ENCODE measurements around the gene C2orf78. TPM values are rescaled to one million over a fixed set of nuclear protein-coding genes. Genes with fewer than 3 reads are reported as not detected.

The C2orf78 gene
- total RNA-seq, 1 experiment from 2014 or later, result 0.39 TPM

DNA sequence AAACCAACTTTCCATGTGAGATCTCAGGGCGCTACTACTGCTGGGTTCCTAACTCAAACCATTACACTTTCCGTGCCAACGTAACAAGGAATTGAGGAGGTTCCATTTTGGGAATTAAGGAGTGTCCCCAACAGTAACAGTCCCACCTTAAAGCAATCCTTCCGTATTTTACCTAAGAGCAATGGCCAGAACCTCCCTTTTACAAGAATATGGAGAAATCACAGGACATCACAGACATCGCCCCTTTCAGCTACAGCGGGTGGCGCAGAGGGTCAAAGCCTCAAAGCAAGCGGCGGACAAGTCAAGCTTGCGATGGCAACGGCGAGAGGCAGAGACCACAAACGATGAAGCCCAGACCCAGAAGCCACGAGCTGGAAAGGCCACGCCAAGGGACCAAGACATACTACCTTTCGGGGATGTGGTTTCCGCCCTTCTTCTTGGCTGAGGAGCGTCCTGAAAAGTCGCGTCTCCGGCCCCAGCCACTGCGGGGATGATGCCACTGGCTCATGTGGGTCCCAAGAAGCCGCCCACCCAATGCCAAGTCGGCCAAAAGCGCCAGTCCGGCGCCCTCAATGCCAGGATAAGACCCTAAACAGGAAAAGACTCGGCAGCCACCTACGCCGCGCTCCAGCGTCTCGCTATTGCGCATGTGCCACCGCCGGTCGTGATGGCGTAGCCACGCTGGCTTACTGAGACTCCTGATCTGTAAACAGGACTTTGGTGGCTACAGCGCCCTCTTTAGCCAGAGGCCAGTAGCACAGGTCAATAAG lies 4.3 kb upstream of the C2orf78 start, which contains the start of gene DUSP11 (continued):
- TF ChIP-seq CREM (CRISPR knock-in tag; IDR thresholded peaks at IDR 0.05) (no peak), TCF7 (CRISPR knock-in tag; IDR thresholded peaks at IDR 0.05; ENCODE audit: low read depth) (no peak), JUN (CRISPR knock-in tag; IDR thresholded peaks at IDR 0.05) (no peak), KAT7 (CRISPR knock-in tag; IDR thresholded peaks at IDR 0.05; ENCODE audit: borderline replicate concordance) (no peak), ZNF263 (CRISPR knock-in tag; IDR thresholded peaks at IDR 0.05; ENCODE audit: low read depth) (no peak), PRRX2 (CRISPR knock-in tag; IDR thresholded peaks at IDR 0.05) (no peak), FOXK1 (CRISPR knock-in tag; IDR thresholded peaks at IDR 0.05) (peak; percentile 99), ZNF416 (CRISPR knock-in tag; IDR thresholded peaks at IDR 0.05) (no peak), RELA (CRISPR knock-in tag; IDR thresholded peaks at IDR 0.05; ENCODE audit: borderline replicate concordance) (no peak), ZNF317 (CRISPR knock-in tag; IDR thresholded peaks at IDR 0.05; ENCODE audit: borderline replicate concordance, low read depth) (no peak), NR2C2 (CRISPR knock-in tag; IDR thresholded peaks at IDR 0.05) (no peak), ZNF219 (CRISPR knock-in tag; IDR thresholded peaks at IDR 0.05; ENCODE audit: borderline replicate concordance) (no peak), ZNF232 (CRISPR knock-in tag; IDR thresholded peaks at IDR 0.05) (no peak), IRF2 (CRISPR knock-in tag; IDR thresholded peaks at IDR 0.05; ENCODE audit: borderline replicate concordance, low read depth) (no peak), FOXP1 (CRISPR knock-in tag; IDR thresholded peaks at IDR 0.05; ENCODE audit: borderline replicate concordance) (peak; percentile 79; the same call in 1 of the 2 replicates), RORB (CRISPR knock-in tag; IDR thresholded peaks at IDR 0.05) (no peak), FOXJ3 (CRISPR knock-in tag; IDR thresholded peaks at IDR 0.05; ENCODE audit: borderline replicate concordance) (no peak), TEAD4 (CRISPR knock-in tag; IDR thresholded peaks at IDR 0.05) (no peak), NFATC4 (CRISPR knock-in tag; IDR thresholded peaks at IDR 0.05) (no peak)
- TF ChIP-seq, protein P1, sequence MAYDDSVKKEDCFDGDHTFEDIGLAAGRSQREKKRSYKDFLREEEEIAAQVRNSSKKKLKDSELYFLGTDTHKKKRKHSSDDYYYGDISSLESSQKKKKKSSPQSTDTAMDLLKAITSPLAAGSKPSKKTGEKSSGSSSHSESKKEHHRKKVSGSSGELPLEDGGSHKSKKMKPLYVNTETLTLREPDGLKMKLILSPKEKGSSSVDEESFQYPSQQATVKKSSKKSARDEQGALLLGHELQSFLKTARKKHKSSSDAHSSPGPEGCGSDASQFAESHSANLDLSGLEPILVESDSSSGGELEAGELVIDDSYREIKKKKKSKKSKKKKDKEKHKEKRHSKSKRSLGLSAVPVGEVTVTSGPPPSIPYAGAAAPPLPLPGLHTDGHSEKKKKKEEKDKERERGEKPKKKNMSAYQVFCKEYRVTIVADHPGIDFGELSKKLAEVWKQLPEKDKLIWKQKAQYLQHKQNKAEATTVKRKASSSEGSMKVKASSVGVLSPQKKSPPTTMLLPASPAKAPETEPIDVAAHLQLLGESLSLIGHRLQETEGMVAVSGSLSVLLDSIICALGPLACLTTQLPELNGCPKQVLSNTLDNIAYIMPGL (CRISPR knock-in tag; IDR thresholded peaks at IDR 0.05), result 0 out of 2 replicates have a peak, but pooled peaks have one; percentile 30
- TF ChIP-seq, protein P2, sequence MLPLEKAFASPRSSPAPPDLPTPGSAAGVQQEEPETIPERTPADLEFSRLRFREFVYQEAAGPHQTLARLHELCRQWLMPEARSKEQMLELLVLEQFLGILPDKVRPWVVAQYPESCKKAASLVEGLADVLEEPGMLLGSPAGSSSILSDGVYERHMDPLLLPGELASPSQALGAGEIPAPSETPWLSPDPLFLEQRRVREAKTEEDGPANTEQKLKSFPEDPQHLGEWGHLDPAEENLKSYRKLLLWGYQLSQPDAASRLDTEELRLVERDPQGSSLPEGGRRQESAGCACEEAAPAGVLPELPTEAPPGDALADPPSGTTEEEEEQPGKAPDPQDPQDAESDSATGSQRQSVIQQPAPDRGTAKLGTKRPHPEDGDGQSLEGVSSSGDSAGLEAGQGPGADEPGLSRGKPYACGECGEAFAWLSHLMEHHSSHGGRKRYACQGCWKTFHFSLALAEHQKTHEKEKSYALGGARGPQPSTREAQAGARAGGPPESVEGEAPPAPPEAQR (CRISPR knock-in tag; IDR thresholded peaks at IDR 0.05), result no peak
- TF ChIP-seq, protein P3, sequence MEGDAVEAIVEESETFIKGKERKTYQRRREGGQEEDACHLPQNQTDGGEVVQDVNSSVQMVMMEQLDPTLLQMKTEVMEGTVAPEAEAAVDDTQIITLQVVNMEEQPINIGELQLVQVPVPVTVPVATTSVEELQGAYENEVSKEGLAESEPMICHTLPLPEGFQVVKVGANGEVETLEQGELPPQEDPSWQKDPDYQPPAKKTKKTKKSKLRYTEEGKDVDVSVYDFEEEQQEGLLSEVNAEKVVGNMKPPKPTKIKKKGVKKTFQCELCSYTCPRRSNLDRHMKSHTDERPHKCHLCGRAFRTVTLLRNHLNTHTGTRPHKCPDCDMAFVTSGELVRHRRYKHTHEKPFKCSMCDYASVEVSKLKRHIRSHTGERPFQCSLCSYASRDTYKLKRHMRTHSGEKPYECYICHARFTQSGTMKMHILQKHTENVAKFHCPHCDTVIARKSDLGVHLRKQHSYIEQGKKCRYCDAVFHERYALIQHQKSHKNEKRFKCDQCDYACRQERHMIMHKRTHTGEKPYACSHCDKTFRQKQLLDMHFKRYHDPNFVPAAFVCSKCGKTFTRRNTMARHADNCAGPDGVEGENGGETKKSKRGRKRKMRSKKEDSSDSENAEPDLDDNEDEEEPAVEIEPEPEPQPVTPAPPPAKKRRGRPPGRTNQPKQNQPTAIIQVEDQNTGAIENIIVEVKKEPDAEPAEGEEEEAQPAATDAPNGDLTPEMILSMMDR (IDR thresholded peaks at IDR 0.05), result peak; percentile 86
- TF ChIP-seq, protein P4, sequence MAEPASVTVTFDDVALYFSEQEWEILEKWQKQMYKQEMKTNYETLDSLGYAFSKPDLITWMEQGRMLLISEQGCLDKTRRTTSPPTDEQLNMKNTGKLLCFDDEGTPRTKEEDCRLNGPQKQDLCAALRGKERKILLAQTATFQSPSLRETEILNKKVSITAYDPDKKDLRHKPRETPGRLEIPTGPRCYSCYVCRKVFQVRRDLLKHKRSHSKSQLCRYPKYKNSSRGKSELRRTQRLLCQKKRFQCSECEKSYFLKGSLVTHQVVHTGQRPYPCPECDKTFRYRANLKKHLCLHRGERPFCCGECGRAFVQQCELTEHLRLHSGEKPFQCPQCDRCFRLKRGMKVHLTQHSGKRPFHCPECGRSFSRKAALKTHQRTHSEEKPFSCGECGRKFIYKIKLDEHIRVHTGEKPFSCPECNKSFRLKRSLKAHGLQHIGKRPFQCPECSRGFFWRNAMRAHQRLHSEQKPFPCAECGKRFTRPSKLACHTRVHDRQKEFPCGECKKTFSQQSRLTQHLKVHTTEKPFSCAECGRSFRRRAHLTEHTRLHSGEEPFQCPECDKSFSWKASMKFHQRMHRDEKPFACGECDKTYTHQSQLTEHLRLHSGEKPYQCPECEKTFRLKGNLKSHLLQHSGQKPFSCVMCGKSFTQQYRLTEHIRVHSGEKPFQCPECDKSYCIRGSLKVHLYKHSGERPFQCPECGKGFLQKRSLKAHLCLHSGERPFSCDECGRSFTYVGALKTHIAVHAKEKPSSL (CRISPR knock-in tag; conservative IDR thresholded peaks at IDR 0.05), result no peak
- TF ChIP-seq, protein P5, sequence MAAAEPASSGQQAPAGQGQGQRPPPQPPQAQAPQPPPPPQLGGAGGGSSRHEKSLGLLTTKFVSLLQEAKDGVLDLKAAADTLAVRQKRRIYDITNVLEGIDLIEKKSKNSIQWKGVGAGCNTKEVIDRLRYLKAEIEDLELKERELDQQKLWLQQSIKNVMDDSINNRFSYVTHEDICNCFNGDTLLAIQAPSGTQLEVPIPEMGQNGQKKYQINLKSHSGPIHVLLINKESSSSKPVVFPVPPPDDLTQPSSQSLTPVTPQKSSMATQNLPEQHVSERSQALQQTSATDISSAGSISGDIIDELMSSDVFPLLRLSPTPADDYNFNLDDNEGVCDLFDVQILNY (CRISPR knock-in tag; IDR thresholded peaks at IDR 0.05), result no peak
- TF ChIP-seq, protein P6, sequence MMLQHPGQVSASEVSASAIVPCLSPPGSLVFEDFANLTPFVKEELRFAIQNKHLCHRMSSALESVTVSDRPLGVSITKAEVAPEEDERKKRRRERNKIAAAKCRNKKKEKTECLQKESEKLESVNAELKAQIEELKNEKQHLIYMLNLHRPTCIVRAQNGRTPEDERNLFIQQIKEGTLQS (CRISPR knock-in tag; conservative IDR thresholded peaks at IDR 0.05), result no peak
- TF ChIP-seq, protein P7, sequence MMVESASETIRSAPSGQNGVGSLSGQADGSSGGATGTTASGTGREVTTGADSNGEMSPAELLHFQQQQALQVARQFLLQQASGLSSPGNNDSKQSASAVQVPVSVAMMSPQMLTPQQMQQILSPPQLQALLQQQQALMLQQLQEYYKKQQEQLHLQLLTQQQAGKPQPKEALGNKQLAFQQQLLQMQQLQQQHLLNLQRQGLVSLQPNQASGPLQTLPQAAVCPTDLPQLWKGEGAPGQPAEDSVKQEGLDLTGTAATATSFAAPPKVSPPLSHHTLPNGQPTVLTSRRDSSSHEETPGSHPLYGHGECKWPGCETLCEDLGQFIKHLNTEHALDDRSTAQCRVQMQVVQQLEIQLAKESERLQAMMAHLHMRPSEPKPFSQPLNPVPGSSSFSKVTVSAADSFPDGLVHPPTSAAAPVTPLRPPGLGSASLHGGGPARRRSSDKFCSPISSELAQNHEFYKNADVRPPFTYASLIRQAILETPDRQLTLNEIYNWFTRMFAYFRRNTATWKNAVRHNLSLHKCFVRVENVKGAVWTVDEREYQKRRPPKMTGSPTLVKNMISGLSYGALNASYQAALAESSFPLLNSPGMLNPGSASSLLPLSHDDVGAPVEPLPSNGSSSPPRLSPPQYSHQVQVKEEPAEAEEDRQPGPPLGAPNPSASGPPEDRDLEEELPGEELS (CRISPR knock-in tag; IDR thresholded peaks at IDR 0.05), result peak; percentile 88
- TF ChIP-seq, protein P8, sequence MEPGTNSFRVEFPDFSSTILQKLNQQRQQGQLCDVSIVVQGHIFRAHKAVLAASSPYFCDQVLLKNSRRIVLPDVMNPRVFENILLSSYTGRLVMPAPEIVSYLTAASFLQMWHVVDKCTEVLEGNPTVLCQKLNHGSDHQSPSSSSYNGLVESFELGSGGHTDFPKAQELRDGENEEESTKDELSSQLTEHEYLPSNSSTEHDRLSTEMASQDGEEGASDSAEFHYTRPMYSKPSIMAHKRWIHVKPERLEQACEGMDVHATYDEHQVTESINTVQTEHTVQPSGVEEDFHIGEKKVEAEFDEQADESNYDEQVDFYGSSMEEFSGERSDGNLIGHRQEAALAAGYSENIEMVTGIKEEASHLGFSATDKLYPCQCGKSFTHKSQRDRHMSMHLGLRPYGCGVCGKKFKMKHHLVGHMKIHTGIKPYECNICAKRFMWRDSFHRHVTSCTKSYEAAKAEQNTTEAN (CRISPR knock-in tag; IDR thresholded peaks at IDR 0.05), result no peak
- TF ChIP-seq, protein P9, sequence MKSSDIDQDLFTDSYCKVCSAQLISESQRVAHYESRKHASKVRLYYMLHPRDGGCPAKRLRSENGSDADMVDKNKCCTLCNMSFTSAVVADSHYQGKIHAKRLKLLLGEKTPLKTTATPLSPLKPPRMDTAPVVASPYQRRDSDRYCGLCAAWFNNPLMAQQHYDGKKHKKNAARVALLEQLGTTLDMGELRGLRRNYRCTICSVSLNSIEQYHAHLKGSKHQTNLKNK (CRISPR knock-in tag; IDR thresholded peaks at IDR 0.05), result no peak
